ENCODE measurements around the gene ATP5PD. TPM values are rescaled to one million over a fixed set of nuclear protein-coding genes. Genes with fewer than 3 reads are reported as not detected.

Gene ATP5PD
- total RNA-seq, 1 donor from 2014 or later, result 212 TPM

GRCh38 chr17:74995847-74996246 lies 50.9 kb downstream of the ATP5PD start:
- Mint-ChIP-seq H3K27ac (ENCODE audit: unreplicated experiment) (no peak overlapping the region), H3K4me3 (ENCODE audit: unreplicated experiment) (no peak overlapping the region), H3K27me3 (ENCODE audit: unreplicated experiment) (no peaks in the 10 kb centered on the region), H3K36me3 (ENCODE audit: unreplicated experiment) (no peaks in the 10 kb centered on the region), H3K4me1 (ENCODE audit: unreplicated experiment) (no peaks in the 10 kb centered on the region), H3K9me3 (ENCODE audit: unreplicated experiment) (no peaks in the 10 kb centered on the region)
- DNase-seq (ENCODE audit: extremely low spot score, unreplicated experiment), result no peak
- no peak for TF ChIP-seq CTCF (IDR thresholded peaks at IDR 0.05)

GRCh38 chr17:74994440-74994839 lies 52.3 kb downstream of the ATP5PD start:
- peaks cover 8% of the 10 kb centered on the region for H3K4me1 Mint-ChIP-seq (ENCODE audit: unreplicated experiment)
- H3K4me3 Mint-ChIP-seq (ENCODE audit: unreplicated experiment), result no peak overlapping the region
- H3K27ac Mint-ChIP-seq (ENCODE audit: unreplicated experiment), result no peak overlapping the region

GRCh38 chr17:74992223-74992622 lies 54.5 kb downstream of the ATP5PD start:
- H3K4me3 Mint-ChIP-seq (ENCODE audit: unreplicated experiment), result no peak overlapping the region
- DNase-seq (ENCODE audit: extremely low spot score, unreplicated experiment), result no peak
- H3K4me1 Mint-ChIP-seq (ENCODE audit: unreplicated experiment), result peaks cover 18% of the 10 kb centered on the region
- peak overlapping the region; percentile 28 for H3K27ac Mint-ChIP-seq (ENCODE audit: unreplicated experiment)
- H3K27me3 Mint-ChIP-seq (ENCODE audit: unreplicated experiment), result no peaks in the 10 kb centered on the region
- H3K9me3 Mint-ChIP-seq (ENCODE audit: unreplicated experiment), result no peaks in the 10 kb centered on the region
- no peaks in the 10 kb centered on the region for H3K36me3 Mint-ChIP-seq (ENCODE audit: unreplicated experiment)
- no peak for TF ChIP-seq CTCF (IDR thresholded peaks at IDR 0.05)

More at GRCh38 chr17:74994440-74994839, 52.3 kb downstream of the ATP5PD start:
- no peaks in the 10 kb centered on the region for H3K36me3 Mint-ChIP-seq (ENCODE audit: unreplicated experiment)
- no peaks in the 10 kb centered on the region for H3K9me3 Mint-ChIP-seq (ENCODE audit: unreplicated experiment)
- no peak for TF ChIP-seq CTCF (IDR thresholded peaks at IDR 0.05)
- no peaks in the 10 kb centered on the region for H3K27me3 Mint-ChIP-seq (ENCODE audit: unreplicated experiment)
- DNase-seq (ENCODE audit: extremely low spot score, unreplicated experiment), result no peak

- no peaks in the 10 kb centered on the region for H3K36me3 Mint-ChIP-seq (ENCODE audit: unreplicated experiment)
- no peak overlapping the region for H3K4me3 Mint-ChIP-seq (ENCODE audit: unreplicated experiment)
- peaks cover 22% of the 10 kb centered on the region for H3K4me1 Mint-ChIP-seq (ENCODE audit: unreplicated experiment)
- no peaks in the 10 kb centered on the region for H3K9me3 Mint-ChIP-seq (ENCODE audit: unreplicated experiment)
- no peak overlapping the region for H3K27ac Mint-ChIP-seq (ENCODE audit: unreplicated experiment)
- no peak for DNase-seq (ENCODE audit: extremely low spot score, unreplicated experiment)
- TF ChIP-seq CTCF (IDR thresholded peaks at IDR 0.05), result no peak
- H3K27me3 Mint-ChIP-seq (ENCODE audit: unreplicated experiment), result no peaks in the 10 kb centered on the region
Observed at GRCh38 chr17:74990581-74991105, 56.1 kb downstream of the ATP5PD start.

Other genes with a start within 250 kb of the ATP5PD start
- gene GRIN2C, start 187.1 kb downstream of the ATP5PD start, total RNA-seq, result 0.10 and 0.13 TPM in 2 replicates
- gene FDXR, start 174.0 kb downstream of the ATP5PD start, total RNA-seq, result 9.1 and 11.2 TPM in 2 replicates
- gene FADS6, start 153.3 kb downstream of the ATP5PD start, total RNA-seq, result not detected in 2 replicates
- gene USH1G, start 123.7 kb downstream of the ATP5PD start, total RNA-seq, result not detected in 2 replicates
- not detected in 2 replicates for gene OTOP2, start 122.7 kb downstream of the ATP5PD start, total RNA-seq
- gene OTOP3, start 111.1 kb downstream of the ATP5PD start, total RNA-seq, result not detected in 2 replicates
- gene HID1, start 74.2 kb downstream of the ATP5PD start, total RNA-seq, result 10.1 and 11.9 TPM in 2 replicates
- gene CDR2L, start 59.3 kb downstream of the ATP5PD start, total RNA-seq, result 21.4 and 22.8 TPM in 2 replicates
- gene MRPL58, start 34.3 kb downstream of the ATP5PD start, total RNA-seq, result 22.4 and 25.1 TPM in 2 replicates
- 22.3 and 23.7 TPM in 2 replicates for gene KCTD2, start 256 bp upstream of the ATP5PD start, total RNA-seq
- gene SLC16A5, start 41.0 kb upstream of the ATP5PD start, total RNA-seq, result 7.0 and 7.6 TPM in 2 replicates
- gene ARMC7, start 63.0 kb upstream of the ATP5PD start, total RNA-seq, result 12.8 and 13.6 TPM in 2 replicates
- 45.6 and 48.2 TPM in 2 replicates for gene NT5C, start 84.8 kb upstream of the ATP5PD start, total RNA-seq
- gene JPT1, start 107.5 kb upstream of the ATP5PD start, total RNA-seq, result 89.7 and 95.9 TPM in 2 replicates
- gene SUMO2, start 136.0 kb upstream of the ATP5PD start, total RNA-seq, result 472 and 483 TPM in 2 replicates
- 58.1 and 61.1 TPM in 2 replicates for gene NUP85, start 158.7 kb upstream of the ATP5PD start, total RNA-seq
- gene GGA3, start 214.6 kb upstream of the ATP5PD start, total RNA-seq, result 34.3 and 34.6 TPM in 2 replicates
- gene MRPS7, start 214.9 kb upstream of the ATP5PD start, total RNA-seq, result 49.6 and 50.4 TPM in 2 replicates
- 25.4 and 27.9 TPM in 2 replicates for gene MIF4GD, start 224.3 kb upstream of the ATP5PD start, total RNA-seq
- 8.6 and 12.3 TPM in 2 replicates for gene SLC25A19, start 242.5 kb upstream of the ATP5PD start, total RNA-seq